Measurements from ENCODE around the gene FHDC1.

- TF ChIP-seq CTCF (IDR thresholded peaks at IDR 0.05) (no peak), POLR2A (IDR thresholded peaks at IDR 0.05) (no peak)
Measured at GRCh38 chr4:153014460-153014859, 78.3 kb downstream of the FHDC1 start.
